Activated CD8-positive, alpha-beta T cell treated with anti-CD3 and anti-CD28 coated beads for 36 hours (primary cell): Measurements from ENCODE around the gene DLG2. TPM values are rescaled to one million over a fixed set of nuclear protein-coding genes. Genes with fewer than 3 reads are reported as not detected.
A peak's percentile ranks its signal among the peaks of the same experiment; 100 is the strongest.
"Not testable (repeated sequence)": the region's sequence is repeated elsewhere in the genome, so short reads cannot be mapped to it uniquely, and the experiment has no call there.

Experiments used
- ATAC-seq: fragments of 200-7000 bp; cut with Tn5 transposase; one replicate; pipeline ENCODE4 v1.10.0; 2021; ENCODE audit warnings: mild to moderate bottlenecking, moderate library complexity
- CTCF ChIA-PET: fragments of 350-600 bp; sonication (Branson Sonifier 250); formaldehyde crosslinking; loops from one replicate; lab custom pipeline; 2021; ENCODE audit warnings: antibody characterized with exemption; lab: Charles Lee
- POLR2A ChIA-PET: fragments of 350-600 bp; sonication (Branson Sonifier 250); formaldehyde crosslinking; loops from one replicate; lab custom pipeline; 2021; ENCODE audit warnings: antibody characterized with exemption; lab: Charles Lee
- DNase-seq: peaks from one replicate; pipeline ENCODE4 v3.0.0-alpha.2; 2020
- H3K27ac Mint-ChIP-seq: one replicate; pipeline ENCODE4 v1.8.0; 2021; ENCODE audit warnings: mild to moderate bottlenecking, mixed read lengths
- H3K27me3 Mint-ChIP-seq: one replicate; pipeline ENCODE4 v1.8.0; 2021; ENCODE audit warnings: mixed read lengths
- H3K36me3 Mint-ChIP-seq: one replicate; pipeline ENCODE4 v1.8.0; 2021; ENCODE audit warnings: low read depth, mixed read lengths
- H3K4me1 Mint-ChIP-seq: one replicate; pipeline ENCODE4 v1.8.0; 2021; ENCODE audit warnings: low read depth, mixed read lengths
- H3K4me3 Mint-ChIP-seq: one replicate; pipeline ENCODE4 v1.8.0; 2021; ENCODE audit warnings: mild to moderate bottlenecking, moderate library complexity, mixed read lengths
- H3K9me3 Mint-ChIP-seq: one replicate; pipeline ENCODE4 v1.8.0; 2021; ENCODE audit warnings: mixed read lengths
- intact Hi-C: fragments of 100-400 bp; cut with micrococcal nuclease; formaldehyde crosslinking; loops from one replicate; pipeline ENCODE4 v1.10.0; 2022
- total RNA-seq, 2 experiments: library from RNA; stranded (reverse); gene quantifications; one replicate each; pipeline ENCODE4 v1.2.3, GENCODE V29; 2021
- TF ChIP-seq, protein P1 (sequence below): fragments of 200-600 bp; IDR thresholded peaks from one replicate; pipeline ENCODE4 v1.8.0; 2022; ENCODE audit warnings: antibody characterized with exemption, mild to moderate bottlenecking

Gene DLG2
- total RNA-seq, 2 experiments from 2014 or later, result 2.2 to 2.6 TPM

DNA sequence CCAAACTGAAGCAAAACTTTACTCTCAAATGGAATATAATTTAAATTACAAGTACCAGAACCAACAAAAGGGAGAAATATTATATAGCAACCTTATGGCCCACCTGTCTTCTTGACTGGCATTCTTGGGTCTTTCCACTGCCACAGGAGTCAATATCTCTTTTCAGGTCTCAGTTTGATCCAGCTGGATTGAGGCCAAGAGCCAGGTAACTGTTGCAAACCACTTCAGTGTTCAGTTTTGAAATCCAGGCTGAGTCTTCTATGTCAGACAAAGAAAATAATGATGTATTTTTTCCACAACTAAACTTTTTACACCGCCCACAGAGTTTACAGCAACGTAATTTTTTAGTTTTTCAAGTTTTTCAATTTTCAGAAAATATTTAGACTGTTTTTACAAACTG lies 648 bp downstream of the DLG2 start:
- intact Hi-C loops, result loop anchor here (5.0 kb wide), 1 partner anchor 36 kb away; no protein-coding TSS in a partner anchor
- Mint-ChIP-seq H3K36me3 (peaks cover 12% of the 10 kb centered on the region), H3K27ac (peak overlapping the region; percentile 97), H3K9me3 (no peaks in the 10 kb centered on the region), H3K27me3 (no peaks in the 10 kb centered on the region), H3K4me3 (peak overlapping the region; percentile 93), H3K4me1 (peaks cover 36% of the 10 kb centered on the region)
- TF ChIP-seq, protein P1, sequence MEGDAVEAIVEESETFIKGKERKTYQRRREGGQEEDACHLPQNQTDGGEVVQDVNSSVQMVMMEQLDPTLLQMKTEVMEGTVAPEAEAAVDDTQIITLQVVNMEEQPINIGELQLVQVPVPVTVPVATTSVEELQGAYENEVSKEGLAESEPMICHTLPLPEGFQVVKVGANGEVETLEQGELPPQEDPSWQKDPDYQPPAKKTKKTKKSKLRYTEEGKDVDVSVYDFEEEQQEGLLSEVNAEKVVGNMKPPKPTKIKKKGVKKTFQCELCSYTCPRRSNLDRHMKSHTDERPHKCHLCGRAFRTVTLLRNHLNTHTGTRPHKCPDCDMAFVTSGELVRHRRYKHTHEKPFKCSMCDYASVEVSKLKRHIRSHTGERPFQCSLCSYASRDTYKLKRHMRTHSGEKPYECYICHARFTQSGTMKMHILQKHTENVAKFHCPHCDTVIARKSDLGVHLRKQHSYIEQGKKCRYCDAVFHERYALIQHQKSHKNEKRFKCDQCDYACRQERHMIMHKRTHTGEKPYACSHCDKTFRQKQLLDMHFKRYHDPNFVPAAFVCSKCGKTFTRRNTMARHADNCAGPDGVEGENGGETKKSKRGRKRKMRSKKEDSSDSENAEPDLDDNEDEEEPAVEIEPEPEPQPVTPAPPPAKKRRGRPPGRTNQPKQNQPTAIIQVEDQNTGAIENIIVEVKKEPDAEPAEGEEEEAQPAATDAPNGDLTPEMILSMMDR, result no peak
- DNase-seq (peak; percentile 33), ATAC-seq (no peak)
- ChIA-PET CTCF (interaction anchor here (1.6 kb wide), 1 partner anchor 21 kb away, joined by 5 read pairs; the partner anchor contains the start of gene TMEM126A), POLR2A (interaction anchor here (0.9 to 2.9 kb wide), 3 partner anchors 22 to 37 kb away, joined by 4 to 33 read pairs (median 14); partner anchors contain the start of gene TMEM126A)

GRCh38 chr11:85620256-85620655 lies 6.9 kb downstream of the DLG2 start:
- Mint-ChIP-seq H3K4me3 (no peak overlapping the region), H3K4me1 (peaks cover 5% of the 10 kb centered on the region), H3K36me3 (peaks cover 2% of the 10 kb centered on the region), H3K9me3 (no peaks in the 10 kb centered on the region), H3K27me3 (no peaks in the 10 kb centered on the region), H3K27ac (no peak overlapping the region)
- TF ChIP-seq, protein P1, result no peak
- ChIA-PET POLR2A (no interaction called here), CTCF (interaction anchor here (0.8 to 1.0 kb wide), 2 partner anchors 24 to 28 kb away, joined by 3 read pairs; partner anchors contain the start of gene TMEM126A)
- DNase-seq, result no peak
- intact Hi-C loops, result no loop called here
- ATAC-seq, result no peak

DNA sequence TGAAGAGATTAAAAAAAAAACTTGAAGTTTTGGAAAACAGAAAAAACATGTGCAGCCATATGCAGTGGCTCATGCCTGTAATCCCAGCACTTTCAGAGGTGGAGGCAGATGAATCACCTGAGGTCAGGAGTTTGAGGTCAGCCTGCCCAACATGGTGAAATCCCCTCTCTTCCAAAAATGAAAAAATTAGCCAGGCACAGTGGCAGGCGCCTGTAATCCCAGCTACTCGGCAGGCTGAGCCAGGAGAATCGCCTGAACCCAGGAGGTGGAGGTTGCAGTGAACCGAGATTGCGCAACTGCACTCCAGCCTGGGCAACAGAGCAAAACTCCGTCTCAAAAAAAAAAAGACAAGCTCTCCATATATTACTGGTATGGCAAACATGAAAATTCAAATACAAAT lies 7.6 kb downstream of the DLG2 start:
- no peaks in the 10 kb centered on the region for H3K27me3 Mint-ChIP-seq
- TF ChIP-seq, protein P1, result no peak
- H3K27ac Mint-ChIP-seq, result no peak overlapping the region
- H3K4me1 Mint-ChIP-seq, result peaks cover 2% of the 10 kb centered on the region
- ChIA-PET CTCF (interaction anchor here (0.6 kb wide), 1 partner anchor 900 kb away, joined by 3 read pairs; no protein-coding TSS in a partner anchor), POLR2A (interaction anchor here (0.6 to 0.8 kb wide), 2 partner anchors 33 to 124 kb away, joined by 3 read pairs; no protein-coding TSS in a partner anchor)
- intact Hi-C loops, result no loop called here
- ATAC-seq, result no peak
- no peak overlapping the region for H3K4me3 Mint-ChIP-seq
- peak; percentile 12 for DNase-seq
- peaks cover 2% of the 10 kb centered on the region for H3K36me3 Mint-ChIP-seq
- H3K9me3 Mint-ChIP-seq, result no peaks in the 10 kb centered on the region

GRCh38 chr11:85611643-85612042 lies 15.5 kb downstream of the DLG2 start:
- DNase-seq, H3K27ac Mint-ChIP-seq, ATAC-seq, intact Hi-C loops, H3K9me3 Mint-ChIP-seq, H3K4me1 Mint-ChIP-seq, H3K36me3 Mint-ChIP-seq, H3K4me3 Mint-ChIP-seq, CTCF ChIA-PET, H3K27me3 Mint-ChIP-seq, POLR2A ChIA-PET: not testable (repeated sequence)

DNA sequence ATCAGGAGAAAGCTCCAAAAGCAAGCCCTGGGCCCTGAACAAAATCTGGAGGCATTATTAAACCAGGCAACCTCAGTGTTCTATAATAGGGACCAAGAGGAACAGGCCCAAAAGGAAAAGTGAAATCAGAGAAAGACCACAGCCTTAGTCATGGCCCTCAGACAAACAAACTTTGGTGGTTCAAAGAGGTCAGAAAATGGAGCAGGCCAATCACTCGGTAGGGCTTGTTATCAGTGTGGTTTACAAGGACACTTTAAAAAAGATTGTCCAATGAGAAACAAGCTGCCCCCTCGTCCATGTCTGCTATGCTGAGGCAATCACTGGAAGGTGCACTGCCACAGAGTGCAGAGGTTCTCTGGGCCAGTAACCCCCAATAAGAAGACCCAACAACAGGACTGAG lies 17.9 kb downstream of the DLG2 start:
- H3K4me3 Mint-ChIP-seq, intact Hi-C loops, H3K27ac Mint-ChIP-seq, H3K27me3 Mint-ChIP-seq, H3K36me3 Mint-ChIP-seq, H3K9me3 Mint-ChIP-seq, ATAC-seq, H3K4me1 Mint-ChIP-seq: not testable (repeated sequence)
- ChIA-PET POLR2A (interaction anchor here (0.6 kb wide), 1 partner anchor 367 kb away, joined by 4 read pairs; no protein-coding TSS in a partner anchor), CTCF (interaction anchor here (0.6 to 1.6 kb wide), 3 partner anchors 9 to 61 kb away, joined by 3 to 4 read pairs (median 3); no protein-coding TSS in a partner anchor)
- DNase-seq, result peak; percentile 19

DNA sequence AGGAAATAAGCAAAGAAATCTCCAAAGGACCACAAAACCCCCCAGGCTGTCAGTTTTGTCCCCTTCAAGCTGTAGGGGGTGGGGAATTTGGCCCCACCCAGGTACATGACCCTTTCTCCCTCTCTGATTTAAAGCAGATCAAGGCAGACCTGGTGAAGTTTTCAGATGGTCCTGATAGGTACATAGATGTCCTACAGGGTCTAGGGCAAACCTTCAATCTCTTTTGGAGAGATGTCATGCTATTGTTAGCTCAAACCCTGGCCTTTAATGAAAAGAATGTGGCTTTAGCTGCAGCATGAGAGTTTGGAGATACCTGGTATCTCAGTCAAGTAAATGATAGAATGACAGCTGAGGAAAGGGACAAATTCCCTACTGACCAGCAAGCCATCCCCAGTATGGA lies 18.5 kb downstream of the DLG2 start:
- DNase-seq, H3K27me3 Mint-ChIP-seq, POLR2A ChIA-PET, H3K4me1 Mint-ChIP-seq, H3K36me3 Mint-ChIP-seq, H3K4me3 Mint-ChIP-seq, intact Hi-C loops, ATAC-seq, H3K27ac Mint-ChIP-seq, H3K9me3 Mint-ChIP-seq: not testable (repeated sequence)
- CTCF ChIA-PET, result interaction anchor here (0.6 to 1.6 kb wide), 2 partner anchors 9 to 62 kb away, joined by 3 to 4 read pairs; no protein-coding TSS in a partner anchor

DNA sequence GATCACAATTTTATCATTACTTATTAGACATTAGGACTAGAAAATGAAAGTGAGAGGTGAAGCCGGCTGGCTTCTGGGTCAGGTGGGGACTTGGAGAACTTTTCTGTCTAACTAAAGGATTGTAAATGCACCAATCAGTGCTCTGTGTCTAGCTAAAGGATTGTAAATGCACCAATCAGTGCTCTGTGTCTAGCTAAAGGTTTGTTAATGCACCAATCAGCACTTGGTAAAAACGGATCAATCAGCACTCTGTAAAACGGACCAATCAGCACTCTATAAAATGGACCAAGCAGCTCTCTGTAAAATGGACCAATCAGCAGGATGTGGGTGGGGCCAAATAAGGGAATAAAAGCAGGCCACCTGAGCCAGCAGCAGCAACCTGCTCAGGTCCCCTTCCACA lies 20.9 kb downstream of the DLG2 start:
- H3K4me1 Mint-ChIP-seq, H3K9me3 Mint-ChIP-seq, intact Hi-C loops, H3K27ac Mint-ChIP-seq, H3K36me3 Mint-ChIP-seq, CTCF ChIA-PET, ATAC-seq, POLR2A ChIA-PET, DNase-seq, H3K27me3 Mint-ChIP-seq, H3K4me3 Mint-ChIP-seq: not testable (repeated sequence)
